HG03097 (cell line): ENCODE results near the gene HTRA3.

Experiments used
- ATAC-seq: cut with Tn5 transposase; IDR thresholded peaks from one replicate; pipeline ENCODE4 v1.9.1; 2021; ENCODE audit not compliant: unreplicated experiment, low FRiP score

HTRA3 gene

GRCh38 chr4:8306511-8307021, 37.0 kb downstream of the HTRA3 start:
- no peak for ATAC-seq

DNA sequence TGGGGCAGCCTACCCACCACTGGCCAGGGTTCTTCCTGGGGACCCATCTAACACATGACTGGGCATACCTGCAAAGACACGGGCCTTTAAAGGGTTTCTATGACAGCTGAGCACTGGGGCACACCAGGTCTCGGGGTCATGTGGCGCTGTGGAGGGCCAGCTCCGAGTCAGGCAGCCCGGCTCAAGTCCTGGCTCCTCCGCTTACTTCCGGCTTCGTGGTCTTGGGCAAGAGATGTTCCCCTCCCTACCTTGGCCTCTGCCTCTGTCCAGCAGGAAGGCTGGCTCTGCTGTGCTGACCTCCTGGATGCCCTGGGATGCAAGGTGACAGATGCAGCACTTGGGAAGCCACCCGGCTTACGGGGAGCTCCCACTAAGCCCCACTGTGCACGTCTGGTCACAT, 37.6 kb downstream of the HTRA3 start:
- ATAC-seq: no peak

DNA sequence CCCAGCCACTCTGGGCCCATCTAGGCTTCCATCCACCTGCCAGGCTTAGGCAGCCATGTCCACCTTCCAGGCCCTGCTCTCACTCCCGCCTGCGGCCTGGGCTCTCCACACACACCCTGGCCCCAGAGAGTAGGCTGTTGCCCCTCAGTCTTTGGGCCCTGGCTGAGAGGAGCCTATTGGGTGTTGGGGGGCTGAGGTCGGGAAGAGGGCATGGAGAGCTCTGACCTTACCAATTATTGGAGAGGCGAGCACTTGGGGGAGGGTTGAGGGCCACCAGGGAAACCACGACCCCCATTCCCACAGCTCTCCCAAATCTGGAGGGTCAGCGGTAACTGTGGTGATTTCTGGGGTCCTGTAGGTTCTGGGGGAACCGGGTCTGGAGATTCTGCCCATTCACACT, 38.2 kb downstream of the HTRA3 start:
- no peak for ATAC-seq

- ATAC-seq: no peak
Measured at GRCh38 chr4:8308144-8308543, 38.6 kb downstream of the HTRA3 start.

DNA sequence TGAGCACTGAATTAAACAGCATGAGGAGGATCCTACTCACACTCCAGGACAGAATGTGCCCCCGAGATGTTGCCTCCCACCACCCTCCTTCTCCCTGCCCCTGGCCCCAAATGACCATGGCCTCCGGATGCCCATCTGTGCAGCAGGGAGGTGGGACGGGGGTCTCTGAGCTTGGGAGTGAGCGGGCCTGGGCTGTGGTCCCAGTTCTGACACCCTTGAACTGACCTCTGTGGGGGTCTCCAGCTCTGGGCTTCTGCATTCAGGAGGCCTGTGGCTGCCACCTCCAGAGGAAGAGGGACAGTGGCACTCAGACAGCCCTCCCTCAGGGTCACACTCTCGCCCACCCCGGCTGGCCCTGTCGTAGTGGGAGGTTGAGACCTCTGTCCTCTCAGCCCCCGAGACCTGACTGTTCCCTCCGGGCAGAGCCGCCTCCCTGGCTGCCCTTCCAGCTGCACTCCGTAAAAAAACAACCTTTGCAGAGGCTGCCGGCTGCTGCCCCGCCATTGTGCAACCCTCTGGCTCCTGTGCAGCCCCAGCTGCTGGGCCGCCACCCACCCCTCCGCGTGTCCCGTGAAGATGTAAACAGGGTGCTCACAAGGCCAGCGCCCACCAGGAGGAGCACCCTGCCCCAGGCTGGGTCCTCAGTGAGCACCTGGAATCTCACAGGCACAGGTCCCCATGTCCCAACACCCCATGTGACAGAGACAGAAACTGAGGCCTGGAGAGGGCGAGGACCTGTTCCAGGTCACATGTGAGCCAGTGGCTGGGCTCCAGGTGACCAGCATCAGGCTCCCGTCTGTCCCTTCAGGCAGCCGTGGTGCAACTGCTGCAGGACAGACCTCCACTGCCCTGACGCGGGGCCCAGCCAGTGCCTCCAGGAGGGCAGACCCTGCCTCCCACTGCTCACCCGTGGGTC, 39.6 kb downstream of the HTRA3 start:
- no peak for ATAC-seq

GRCh38 chr4:8310306-8310705, 40.8 kb downstream of the HTRA3 start:
- ATAC-seq: no peak

DNA sequence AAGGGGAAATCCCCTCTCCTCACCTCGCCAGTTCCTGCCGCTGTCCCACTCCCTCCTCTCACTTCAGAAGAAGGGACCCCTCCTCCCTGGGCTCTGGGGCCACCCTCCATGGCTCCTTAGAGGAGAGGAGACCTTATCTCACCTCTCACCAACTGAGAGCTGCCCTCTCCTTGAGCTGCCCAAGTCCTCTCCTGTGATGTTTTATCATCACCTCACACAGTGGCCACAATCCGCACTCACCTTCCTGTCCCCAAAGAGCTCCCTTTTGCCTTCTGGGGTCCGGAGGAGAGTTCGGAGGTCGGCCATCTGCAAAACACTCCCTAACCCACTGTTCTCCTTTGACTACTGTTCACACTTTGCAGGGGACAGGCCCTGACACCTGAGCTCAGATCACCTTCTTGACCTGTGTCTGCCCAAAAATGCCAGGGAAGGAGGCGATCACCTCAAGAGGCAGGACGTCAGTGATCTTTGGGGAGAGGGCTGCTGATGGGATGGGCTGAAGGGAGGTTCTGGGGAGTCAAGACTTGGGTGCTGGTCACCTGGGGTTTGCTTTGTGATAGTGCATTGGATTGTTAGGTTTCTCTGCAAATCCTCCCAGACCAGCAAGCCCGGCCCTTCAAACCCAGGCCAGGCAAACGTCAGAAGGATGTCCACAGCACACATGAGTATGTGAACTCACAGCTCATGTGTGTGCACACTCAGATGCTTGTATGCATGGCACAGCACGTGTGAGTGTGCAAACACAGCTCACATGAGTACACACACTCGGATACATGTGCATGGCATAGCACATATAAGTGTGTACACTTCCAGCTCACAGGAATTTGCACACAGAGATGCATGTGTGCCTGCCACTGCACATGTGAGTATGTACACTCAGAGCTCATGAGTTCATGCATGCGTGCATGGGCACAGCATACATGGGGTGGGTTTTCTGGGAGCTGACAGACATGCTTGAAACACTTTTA, 41.8 kb downstream of the HTRA3 start:
- no peak for ATAC-seq

- no peak for ATAC-seq
Measured at GRCh38 chr4:8312069-8312445, 42.5 kb downstream of the HTRA3 start.

GRCh38 chr4:8312976-8313375, 43.4 kb downstream of the HTRA3 start:
- ATAC-seq: no peak

GRCh38 chr4:8314691-8315255, 45.2 kb downstream of the HTRA3 start:
- no peak for ATAC-seq

DNA sequence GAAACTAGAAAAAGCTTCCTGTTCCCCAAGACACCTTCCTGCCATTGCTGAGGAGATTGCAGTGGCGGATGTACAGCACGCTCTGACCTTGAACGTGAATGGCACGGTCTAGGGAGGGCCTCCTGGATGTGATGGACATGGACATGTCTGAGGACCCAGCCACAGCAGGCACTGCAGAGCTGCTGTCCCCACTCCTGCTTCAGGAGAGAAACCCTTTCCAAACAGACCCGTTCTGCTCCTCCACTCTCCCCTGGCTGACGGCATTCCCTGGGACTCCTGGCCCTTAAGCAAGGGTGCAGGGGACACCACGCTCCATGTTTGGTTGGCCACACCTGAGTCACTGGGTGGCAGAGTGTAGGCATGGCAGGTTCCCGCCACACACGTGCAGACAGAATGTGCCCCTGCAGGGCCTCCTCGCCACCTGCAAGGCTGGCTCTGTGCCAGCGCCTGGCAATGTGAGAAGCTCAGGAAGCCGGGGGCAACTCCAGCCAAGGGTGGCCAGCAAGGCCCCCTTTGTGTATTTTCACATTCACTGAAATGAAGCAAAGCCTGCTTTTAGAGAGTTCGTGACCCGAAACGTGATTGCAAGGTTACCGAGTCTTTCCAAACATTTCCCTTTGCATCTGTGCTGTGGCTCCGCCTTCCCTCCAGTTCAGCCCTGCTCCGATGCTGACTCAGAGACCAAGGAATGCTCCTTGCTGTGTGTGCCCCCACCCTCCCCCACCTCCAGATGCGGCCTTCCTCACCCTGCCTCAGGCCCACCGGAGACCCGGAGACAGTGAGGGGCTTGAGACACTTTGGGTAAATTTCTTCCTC, 46.1 kb downstream of the HTRA3 start:
- no peak for ATAC-seq

DNA sequence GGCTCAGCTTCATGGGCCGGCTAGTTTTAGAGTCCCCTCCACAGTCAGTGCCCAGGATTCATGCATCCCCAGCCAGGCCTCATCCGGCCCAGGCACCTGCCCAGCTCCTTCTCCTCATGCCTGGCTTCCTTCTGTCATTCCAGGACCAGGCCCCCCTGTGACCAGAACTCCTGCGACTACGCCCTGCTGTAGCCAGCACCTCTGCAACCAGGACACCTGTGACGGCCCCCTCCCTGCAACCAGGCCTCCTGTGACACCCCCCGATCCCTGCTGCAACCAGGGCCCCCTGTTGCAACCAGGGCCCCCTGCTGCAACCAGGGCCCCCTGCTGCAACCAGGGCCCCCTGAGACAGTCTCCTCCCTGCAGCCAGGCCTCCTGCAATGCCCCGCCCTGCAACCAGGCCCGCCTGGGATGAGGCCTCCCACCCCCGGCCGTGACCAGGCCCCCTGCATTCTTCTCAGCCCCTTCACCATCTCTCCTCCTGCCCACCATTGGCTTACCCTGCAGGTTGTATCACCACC, 46.8 kb downstream of the HTRA3 start:
- ATAC-seq: no peak

DNA sequence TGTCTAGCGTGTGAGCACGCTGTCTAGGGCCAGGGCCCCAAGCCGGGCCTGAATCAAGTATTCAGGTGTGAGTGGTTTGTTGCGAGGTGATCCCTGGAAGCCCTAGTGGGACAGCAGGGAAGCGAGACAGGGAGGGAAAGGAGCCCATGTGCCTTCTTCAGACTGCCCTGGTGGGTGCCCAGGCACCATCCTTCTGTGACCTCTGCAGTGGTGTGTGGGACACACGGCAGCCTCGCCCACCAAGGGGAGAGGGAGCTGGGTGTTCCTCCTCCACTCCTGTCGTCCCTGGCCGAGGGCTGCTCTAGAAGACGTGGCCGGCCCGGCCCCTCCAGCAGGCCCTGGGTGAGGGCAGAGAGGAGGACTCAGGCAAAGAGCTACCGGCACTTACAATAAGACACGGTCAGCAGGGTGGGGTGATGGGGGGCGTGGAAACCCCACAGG, 47.4 kb downstream of the HTRA3 start:
- ATAC-seq: no peak

GRCh38 chr4:8317474-8317873, 47.9 kb downstream of the HTRA3 start:
- no peak for ATAC-seq

DNA sequence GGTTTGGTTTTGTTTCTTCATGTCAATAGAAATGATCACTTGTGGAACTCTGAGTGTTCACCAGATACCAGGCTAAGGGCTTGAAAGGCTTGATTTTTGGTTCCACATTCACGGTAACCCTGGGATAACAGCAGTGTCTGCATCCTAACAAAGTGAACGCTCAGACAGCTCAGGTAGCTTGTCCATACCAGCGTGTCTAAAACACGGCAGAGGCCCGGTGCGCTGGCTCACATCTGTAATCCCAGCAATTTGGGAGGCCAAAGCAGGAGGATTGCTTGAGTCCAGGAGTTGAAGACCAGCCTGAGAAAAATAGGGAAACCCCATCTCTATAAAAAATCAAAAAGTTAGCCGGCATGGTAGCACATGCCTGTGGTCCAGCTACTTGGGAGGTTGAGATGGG, 49.0 kb downstream of the HTRA3 start:
- no peak for ATAC-seq

DNA sequence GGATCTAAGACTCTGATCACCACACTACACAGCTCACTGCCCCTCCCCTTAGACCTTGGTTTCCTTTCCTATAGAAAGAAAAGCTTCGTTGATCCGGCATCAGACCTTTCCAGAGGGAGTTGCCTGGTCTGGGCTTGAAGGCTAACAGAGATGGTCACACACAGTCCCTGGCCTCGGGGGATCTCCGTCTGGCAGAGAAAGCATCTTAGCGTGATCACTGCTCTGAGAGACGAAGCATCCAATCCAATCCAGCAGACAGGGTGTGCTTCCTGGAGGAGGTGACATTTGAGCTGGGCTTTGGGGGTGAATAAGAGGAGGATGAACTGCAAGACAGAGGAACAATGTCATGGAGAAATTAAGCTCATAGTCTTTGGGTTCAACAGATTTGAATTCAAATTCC, 49.5 kb downstream of the HTRA3 start:
- no peak for ATAC-seq

GRCh38 chr4:8319731-8320385, 50.3 kb downstream of the HTRA3 start:
- no peak for ATAC-seq

DNA sequence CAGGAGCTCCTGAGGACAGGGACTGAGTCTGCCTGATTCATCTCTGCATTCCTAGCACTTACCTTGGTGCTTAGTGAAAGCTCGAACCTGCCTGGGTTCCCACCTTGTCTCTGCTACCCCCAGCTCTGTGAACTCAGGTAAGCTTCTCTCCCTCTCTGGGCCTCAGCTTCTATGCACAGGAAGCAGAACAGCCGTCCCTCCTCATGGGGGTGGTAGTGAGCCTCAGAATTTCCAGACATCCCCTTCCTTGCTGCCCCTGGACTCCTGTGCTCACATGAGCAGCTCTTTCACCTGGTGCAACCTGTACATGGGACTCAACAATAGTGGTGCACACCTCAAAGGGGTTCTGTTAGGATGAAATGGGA, 50.8 kb downstream of the HTRA3 start:
- no peak for ATAC-seq

DNA sequence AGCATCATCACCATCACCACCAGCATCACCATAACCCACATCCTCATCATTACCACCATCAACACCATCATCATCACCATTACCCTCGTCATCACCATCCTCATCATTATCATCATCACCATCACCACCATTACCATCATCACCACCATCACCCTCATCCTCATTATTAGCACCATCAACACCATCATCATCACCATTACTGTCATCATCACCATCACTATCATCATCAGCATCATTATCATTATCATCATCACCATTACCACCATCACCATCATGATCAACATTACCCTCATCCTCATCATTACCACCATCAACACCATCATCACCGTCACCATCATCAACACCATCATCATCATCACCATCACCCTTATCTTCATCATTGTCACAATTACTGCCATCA, 51.7 kb downstream of the HTRA3 start:
- no peak for ATAC-seq
